Prostate gland (tissue), 2 donors: Measurements from ENCODE around the gene SDC3.

ENCODE experiments used
- POLR2AphosphoS5 ChIP-seq: sonication (generic); formaldehyde crosslinking; IDR thresholded peaks from one replicate; pipeline ENCODE4 v1.6.1; 2017; ENCODE audit warnings: antibody characterized with exemption
- TF ChIP-seq, protein P1 (sequence below), 4 experiments: fragments of 200-600 bp in 2 of 4; fragments of 450-650 bp in 2 of 4; sonication (generic) in 2 of 4; IDR thresholded peaks; 1 replicate in 3 of 4; 2 replicates in 1 of 4; pipeline ENCODE4 v1.5.1; 2016 to 2019; ENCODE audit warnings: antibody characterized with exemption in 4 of 4, mild to moderate bottlenecking in 2 of 4, moderate library complexity in 2 of 4

DNA sequence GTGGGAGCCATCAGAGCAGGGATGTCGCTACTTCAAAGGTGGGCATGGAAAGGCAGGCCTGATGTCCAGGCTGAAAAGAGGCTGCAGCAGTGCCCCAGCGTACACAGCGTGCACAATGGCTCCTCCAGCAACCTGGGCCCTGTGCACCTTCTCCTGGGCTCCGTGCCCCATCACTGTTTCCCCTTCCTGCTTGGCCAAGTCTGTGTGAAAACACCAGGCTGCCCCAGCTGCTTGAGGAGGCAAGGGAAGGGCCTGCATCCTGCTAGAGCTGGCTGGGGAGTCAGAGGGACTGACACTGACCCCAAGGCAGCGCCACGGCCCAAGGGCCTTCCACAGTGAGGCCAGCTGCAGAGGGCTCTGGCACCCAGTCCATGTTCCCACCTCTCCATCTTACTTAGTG is 33.4 kb downstream of the SDC3 start:
- no peak for TF ChIP-seq POLR2AphosphoS5
- TF ChIP-seq, protein P1, sequence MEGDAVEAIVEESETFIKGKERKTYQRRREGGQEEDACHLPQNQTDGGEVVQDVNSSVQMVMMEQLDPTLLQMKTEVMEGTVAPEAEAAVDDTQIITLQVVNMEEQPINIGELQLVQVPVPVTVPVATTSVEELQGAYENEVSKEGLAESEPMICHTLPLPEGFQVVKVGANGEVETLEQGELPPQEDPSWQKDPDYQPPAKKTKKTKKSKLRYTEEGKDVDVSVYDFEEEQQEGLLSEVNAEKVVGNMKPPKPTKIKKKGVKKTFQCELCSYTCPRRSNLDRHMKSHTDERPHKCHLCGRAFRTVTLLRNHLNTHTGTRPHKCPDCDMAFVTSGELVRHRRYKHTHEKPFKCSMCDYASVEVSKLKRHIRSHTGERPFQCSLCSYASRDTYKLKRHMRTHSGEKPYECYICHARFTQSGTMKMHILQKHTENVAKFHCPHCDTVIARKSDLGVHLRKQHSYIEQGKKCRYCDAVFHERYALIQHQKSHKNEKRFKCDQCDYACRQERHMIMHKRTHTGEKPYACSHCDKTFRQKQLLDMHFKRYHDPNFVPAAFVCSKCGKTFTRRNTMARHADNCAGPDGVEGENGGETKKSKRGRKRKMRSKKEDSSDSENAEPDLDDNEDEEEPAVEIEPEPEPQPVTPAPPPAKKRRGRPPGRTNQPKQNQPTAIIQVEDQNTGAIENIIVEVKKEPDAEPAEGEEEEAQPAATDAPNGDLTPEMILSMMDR (IDR thresholded peaks at IDR 0.05): no peak
